ENCODE results near the gene IGF2BP3.
"Not testable (repeated sequence)": the region's sequence is repeated elsewhere in the genome, so short reads cannot be mapped to it uniquely, and the experiment has no call there.

Gene IGF2BP3

DNA sequence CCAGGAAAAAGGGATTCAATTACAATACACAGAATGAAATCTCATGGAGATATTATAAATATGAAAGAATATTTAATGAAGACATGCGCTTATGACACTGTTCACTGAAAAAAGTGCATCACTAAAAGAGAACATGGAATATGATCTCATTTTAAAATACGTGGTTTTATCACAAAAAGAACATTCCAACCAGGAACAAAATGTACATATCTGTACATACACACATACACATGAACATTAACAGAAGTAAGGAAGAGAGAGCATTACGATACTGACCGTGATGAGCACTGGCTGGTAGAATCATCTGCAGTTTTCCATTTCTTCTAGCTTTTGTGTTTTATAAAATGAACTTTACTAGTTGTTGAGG lies 39.4 kb downstream of the IGF2BP3 start:
- in situ Hi-C loops (cut with MboI; ENCODE audit: low sequenced_read_pairs): loop anchor here (10.0 kb wide), 1 partner anchor 94 kb away; no protein-coding TSS in a partner anchor

GRCh38 chr7:23426876-23427275 lies 43.4 kb downstream of the IGF2BP3 start:
- in situ Hi-C loops (cut with MboI; ENCODE audit: low sequenced_read_pairs): no loop called here

- in situ Hi-C loops (cut with MboI; ENCODE audit: low sequenced_read_pairs): no loop called here
Measured at GRCh38 chr7:23422909-23423308, 47.4 kb downstream of the IGF2BP3 start.

- in situ Hi-C loops (cut with MboI; ENCODE audit: low sequenced_read_pairs): no loop called here
Measured at GRCh38 chr7:23422384-23422783, 47.9 kb downstream of the IGF2BP3 start.

DNA sequence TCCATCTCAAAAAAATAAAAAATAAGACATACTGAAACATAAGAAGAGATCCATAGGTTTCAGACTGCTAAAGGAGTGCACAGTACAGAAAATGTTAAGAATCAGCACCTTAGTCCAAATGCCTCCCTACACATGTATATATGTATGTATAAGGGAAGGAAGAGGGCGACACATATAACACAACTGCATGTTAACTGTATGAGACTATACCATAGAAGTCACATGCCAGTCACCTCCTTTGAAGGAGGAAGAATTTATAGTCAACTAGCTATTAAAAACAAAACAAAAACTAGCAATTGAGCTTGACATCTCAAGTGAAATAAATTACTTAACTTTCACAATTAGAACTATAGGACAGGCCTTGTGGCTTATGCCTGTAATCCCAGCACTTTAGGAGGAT lies 50.4 kb downstream of the IGF2BP3 start:
- in situ Hi-C loops (cut with MboI; ENCODE audit: low sequenced_read_pairs): no loop called here

DNA sequence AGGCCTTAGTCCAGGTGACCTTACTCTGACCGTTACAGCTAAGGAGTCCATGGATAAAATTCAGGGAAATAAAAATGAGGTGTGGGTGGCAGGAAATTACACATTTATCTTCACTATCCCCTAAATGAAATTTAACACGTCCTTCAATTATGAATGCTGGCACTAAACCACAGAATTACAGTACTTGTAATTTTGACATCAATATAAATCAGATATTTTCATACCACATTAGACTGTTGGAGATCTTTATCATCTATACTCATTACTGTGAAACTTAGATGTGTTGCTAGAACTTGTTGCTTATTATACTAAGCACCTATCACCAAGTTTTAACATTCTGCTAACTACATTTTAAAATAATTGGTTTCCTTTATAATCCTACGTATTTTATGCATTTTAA lies 51.1 kb downstream of the IGF2BP3 start:
- in situ Hi-C loops (cut with MboI; ENCODE audit: low sequenced_read_pairs): no loop called here

GRCh38 chr7:23418046-23418445 lies 52.2 kb downstream of the IGF2BP3 start:
- in situ Hi-C loops (cut with MboI; ENCODE audit: low sequenced_read_pairs): no loop called here

DNA sequence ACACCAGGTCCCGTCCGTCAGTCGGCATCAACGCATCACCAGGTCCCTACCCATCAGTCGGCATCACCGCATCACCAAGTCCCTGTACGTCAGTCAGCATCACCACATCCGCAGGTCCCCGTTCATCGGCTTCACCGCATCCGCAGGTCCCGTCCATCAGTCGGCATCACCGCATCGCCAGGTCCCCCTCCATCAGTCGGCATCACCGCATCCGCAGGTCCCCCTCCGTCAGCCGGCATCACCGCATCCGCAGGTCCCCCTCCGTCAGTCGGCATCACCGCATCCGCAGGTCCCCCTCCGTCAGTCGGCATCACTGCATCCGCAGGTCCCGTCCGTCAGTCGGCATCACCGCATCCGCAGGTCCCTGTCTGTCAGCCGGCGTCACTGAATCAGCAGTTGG lies 55.1 kb downstream of the IGF2BP3 start:
- in situ Hi-C loops (cut with MboI; ENCODE audit: low sequenced_read_pairs): no loop called here

DNA sequence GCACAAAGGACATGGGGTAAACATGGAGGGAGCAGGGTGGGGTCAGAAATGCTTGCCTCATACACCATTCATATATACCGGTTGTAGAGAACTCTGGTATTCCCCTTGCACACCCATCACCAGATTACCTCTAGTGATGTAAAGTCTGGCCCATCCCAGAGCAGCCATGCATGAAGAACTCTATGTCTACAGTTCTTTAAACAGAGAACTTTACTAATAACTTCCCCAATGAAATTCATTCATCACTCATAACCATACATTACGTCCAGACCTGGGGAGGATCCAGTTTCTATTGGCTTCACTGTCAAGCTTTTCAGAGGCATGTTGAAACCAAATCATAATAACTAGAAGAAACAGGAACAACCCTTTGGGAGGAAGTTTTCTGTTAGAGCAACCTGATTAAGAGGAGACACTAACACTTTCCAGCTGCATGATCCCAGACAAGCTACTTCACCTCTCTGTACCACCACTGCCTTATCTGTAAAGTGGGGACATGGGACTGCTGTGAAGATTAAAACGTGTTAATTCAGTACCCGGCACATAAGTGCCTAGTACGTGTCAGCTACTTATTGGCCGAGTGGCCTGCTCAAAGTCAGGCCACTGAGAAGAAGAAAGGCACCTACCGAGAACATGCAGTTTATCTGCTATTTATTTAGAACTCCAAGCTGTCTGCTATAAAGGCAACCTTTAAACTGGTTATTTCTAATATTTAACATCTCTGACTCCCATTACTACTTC lies 59.7 kb downstream of the IGF2BP3 start:
- in situ Hi-C loops (cut with MboI; ENCODE audit: low sequenced_read_pairs): no loop called here

GRCh38 chr7:23406564-23406963 lies 63.7 kb downstream of the IGF2BP3 start:
- in situ Hi-C loops (cut with MboI; ENCODE audit: low sequenced_read_pairs): not testable (repeated sequence)

- in situ Hi-C loops (cut with MboI; ENCODE audit: low sequenced_read_pairs): no loop called here
Measured at GRCh38 chr7:23405240-23405618, 65.1 kb downstream of the IGF2BP3 start.

DNA sequence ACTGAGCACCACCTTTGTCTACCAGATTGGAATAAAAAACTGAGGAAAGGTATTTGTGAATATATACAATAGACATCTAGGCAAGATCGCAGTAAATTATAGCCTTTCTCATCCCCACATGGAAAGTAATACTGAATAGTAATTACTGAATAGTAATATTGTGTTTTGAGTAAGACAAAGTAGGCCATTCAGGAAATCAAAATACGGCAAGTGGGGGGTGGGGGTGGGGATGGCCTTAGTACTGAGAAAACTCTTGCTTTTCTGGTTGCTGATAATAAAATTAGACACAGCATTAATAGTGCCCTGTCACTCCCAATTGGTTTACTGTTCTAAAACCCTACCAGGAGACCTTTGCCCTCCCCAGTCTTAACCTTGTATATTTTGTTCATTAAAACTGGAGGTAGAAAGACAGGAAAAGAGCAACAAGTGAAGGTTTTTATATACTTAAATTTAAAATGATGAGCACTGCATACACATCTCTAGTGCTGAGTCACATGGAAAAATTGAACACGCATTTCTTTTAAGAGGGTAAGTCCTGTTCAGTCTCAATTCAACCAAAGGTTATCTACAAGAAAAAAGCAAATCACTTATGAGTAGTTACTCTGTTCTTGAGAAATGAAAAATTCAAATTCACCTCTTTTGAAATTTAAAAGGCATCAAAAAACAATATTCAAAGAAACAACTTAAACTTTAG lies 65.6 kb downstream of the IGF2BP3 start:
- in situ Hi-C loops (cut with MboI; ENCODE audit: low sequenced_read_pairs): no loop called here

DNA sequence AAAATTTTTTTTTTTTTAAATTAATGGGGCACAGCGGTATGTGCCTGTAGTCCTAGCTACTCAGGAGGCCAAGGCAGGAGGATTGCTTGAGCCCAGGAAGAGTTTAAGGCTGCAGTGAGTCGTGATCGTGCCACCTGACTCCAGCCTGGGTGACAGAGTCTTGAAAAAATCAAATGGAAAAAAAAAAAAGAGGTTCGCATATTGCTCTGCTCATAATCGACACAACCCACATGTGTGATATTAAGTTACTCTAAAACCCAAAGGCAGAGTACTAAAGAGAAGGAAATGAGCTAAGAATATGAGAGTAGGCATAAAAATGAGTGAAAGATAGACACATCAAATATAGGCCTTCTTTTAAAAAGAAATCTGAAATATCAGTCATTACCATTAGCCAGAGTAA lies 66.3 kb downstream of the IGF2BP3 start:
- in situ Hi-C loops (cut with MboI; ENCODE audit: low sequenced_read_pairs): no loop called here

GRCh38 chr7:23398090-23398489 lies 72.2 kb downstream of the IGF2BP3 start:
- in situ Hi-C loops (cut with MboI; ENCODE audit: low sequenced_read_pairs): not testable (repeated sequence)

- in situ Hi-C loops (cut with MboI; ENCODE audit: low sequenced_read_pairs): no loop called here
Measured at GRCh38 chr7:23397241-23397640, 73.0 kb downstream of the IGF2BP3 start.

DNA sequence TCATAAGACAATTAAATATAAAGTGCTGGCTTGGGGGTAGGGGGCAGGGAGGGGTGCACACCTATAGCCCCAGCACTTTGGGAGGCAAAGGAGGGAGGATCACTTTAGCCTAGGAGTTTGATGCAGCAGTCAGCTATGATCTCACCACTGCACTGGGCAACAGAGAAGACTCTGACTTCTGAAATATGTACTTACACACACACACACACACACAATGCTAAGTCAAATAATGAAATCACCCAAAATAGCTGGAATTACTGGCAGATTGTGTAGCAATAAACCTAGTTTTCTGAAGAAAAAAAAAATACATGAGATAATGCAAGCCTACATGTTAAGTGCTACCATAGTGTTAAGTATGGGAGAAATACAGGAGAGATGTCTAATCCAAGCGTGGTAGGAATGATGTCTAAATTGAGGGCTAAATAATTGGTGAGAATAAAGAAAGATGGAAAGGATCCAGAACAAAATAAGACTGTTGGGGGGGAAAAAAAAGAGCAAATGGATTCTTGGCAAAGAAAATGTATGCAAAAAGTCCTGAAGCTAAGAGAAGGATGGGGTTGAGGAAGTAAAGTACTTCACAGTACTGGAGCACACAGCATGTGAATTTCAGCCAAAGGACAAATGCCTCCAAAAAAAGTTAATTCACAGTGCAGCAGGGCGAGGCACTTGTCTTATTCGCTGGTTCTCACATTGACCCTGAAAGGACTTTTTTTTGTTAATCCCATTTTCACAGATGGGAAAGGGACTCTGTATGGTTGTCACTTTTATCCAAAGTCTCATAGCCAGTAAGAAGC lies 73.9 kb downstream of the IGF2BP3 start:
- in situ Hi-C loops (cut with MboI; ENCODE audit: low sequenced_read_pairs): no loop called here

- in situ Hi-C loops (cut with MboI; ENCODE audit: low sequenced_read_pairs): no loop called here
Measured at GRCh38 chr7:23394488-23395171, 75.7 kb downstream of the IGF2BP3 start.

DNA sequence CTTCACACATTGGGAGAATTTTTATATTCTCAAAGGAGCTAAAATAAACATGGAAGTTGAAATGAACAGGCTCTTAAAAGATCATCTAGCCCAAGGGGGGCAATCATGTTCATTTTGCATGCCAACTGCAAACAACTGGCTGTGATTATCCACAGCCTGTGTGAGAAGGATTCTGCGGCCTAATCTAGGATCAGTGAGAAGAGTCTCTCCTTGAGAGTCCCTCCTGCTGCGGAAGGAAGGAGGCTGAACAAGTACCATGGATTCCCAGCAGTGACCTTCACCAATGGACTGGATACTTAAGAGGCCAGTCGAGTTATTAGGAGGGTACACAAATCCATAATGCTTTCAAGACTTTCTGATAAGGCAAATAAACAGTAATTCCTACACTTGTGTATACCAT lies 76.7 kb downstream of the IGF2BP3 start:
- in situ Hi-C loops (cut with MboI; ENCODE audit: low sequenced_read_pairs): no loop called here

DNA sequence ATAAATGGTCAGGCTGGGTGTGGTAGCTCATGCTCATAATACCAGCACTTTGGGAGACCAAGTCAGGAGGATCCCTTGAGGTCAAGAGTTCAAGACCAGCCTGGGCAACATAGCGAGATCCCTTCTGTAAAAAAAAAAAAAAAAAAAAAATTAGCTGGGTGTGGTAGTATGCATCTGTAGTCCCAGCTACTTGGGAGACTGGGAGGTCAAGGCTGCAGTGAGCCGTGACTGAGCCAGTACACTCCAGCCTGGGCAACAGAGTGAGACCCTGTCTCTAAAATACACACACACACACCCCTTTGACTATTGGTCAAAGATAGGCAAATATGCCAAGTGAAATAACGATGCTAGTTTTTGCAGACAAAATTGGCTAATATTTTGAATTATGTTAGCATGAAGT lies 80.6 kb downstream of the IGF2BP3 start:
- in situ Hi-C loops (cut with MboI; ENCODE audit: low sequenced_read_pairs): no loop called here

DNA sequence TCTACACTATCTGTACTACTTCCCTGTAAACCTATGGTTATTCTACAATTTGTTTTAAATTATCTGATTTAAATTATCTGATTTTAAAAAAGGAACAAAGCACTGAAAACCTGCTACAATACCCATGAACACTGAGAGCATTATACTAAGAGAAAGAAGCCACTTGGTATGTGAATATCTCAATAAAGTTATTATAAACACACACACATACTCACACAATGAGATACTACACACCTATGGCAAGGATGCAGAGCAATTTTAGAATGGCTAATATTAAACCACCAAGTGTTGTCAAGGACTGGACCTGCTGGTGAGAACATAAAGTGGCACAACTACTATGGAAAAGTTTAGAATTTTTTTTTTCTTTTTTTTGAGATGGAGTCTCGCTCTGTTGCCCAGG lies 82.7 kb downstream of the IGF2BP3 start:
- in situ Hi-C loops (cut with MboI; ENCODE audit: low sequenced_read_pairs): no loop called here

- in situ Hi-C loops (cut with MboI; ENCODE audit: low sequenced_read_pairs): no loop called here
Measured at GRCh38 chr7:23385140-23385539, 85.2 kb downstream of the IGF2BP3 start.

Measured in HL-60/S4 (cell line).